HG02840 (cell line): ENCODE measurements around the gene PLCB3.

Source experiments
- ATAC-seq: cut with Tn5 transposase; IDR thresholded peaks from one replicate; pipeline ENCODE4 v1.9.1; 2021; ENCODE audit warnings: mild to moderate bottlenecking, moderate library complexity, moderate number of reproducible peaks; ENCODE audit not compliant: unreplicated experiment, low FRiP score

PLCB3 gene

DNA sequence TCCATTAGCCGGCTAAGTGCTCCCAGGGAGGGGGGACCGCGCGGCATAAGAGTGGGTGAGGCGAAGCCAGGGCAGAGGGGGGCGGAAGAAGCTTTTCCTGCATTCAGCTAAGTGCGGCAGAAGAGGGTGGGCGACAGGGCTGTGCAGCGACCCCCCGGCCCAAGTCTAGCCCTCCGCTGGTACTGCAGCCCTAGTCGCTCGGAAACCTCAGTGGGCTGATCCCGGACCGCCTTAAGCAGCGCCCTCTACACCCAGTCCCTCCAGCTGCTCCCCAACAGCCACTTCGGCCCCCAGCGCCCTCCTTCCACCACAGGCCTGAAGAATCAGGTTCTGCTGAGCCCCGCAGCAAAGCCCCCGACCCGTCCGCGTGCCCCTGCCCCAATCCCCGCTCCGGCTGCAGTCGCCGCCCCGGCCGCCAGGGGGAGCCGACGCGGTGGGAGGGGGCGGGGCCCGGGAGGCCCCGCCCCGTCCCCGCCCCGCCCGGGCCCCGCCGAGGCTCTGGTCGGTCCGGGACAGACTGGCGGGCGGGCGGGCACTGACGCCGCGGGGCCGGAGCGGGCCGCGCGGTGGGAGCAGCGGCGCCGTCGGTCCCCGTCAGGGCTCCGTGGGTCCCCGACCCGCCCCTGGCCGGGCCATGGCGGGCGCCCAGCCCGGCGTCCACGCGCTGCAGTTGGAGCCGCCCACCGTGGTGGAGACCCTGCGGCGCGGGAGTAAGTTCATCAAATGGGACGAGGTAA is at the start of gene PLCB3:
Gene PLCB3 (plus strand): TSS at position 515 of the 737 bp plus-strand sequence. CDS start 120 bp downstream, at position 635.
- ATAC-seq: no peak

DNA sequence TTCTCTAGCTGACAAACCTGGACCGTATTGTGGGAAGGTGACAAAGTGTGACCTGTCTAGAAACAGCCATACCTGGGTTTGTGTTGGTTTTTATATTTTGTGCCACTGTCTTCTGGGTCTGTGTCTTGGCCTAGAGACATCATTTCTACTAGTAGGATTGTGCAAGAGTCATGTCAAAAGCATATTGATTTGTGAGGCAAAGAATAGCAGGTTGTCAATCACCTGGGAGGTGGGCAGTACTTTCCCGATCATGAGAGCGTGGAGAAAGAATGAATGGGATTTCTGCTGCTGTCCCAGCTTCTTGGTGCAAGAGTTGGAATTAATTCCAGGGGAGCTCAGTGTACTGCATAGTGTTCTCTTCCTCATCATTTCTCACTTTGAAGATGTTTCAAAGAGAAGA is 49.8 kb upstream of the PLCB3 start:
- ATAC-seq: no peak

DNA sequence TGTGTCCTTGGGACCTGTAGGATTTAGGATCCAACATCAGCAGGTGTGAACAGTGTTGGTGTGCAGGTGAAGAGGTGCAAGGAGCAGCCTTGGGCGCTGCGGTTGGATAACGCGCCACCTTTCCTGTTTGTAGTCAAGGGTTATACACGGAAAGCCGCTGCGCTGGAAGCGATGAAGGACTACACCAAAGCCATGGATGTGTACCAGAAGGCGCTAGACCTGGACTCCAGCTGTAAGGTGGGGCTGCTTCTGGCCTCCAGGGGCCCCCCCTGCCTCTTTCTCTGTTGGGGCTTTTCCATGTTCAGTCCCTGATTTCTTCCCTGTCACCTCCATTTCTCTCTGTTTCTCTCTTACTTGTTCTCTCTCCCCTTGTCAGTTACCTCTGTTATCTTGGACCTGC is 48.3 kb upstream of the PLCB3 start:
- no peak for ATAC-seq

DNA sequence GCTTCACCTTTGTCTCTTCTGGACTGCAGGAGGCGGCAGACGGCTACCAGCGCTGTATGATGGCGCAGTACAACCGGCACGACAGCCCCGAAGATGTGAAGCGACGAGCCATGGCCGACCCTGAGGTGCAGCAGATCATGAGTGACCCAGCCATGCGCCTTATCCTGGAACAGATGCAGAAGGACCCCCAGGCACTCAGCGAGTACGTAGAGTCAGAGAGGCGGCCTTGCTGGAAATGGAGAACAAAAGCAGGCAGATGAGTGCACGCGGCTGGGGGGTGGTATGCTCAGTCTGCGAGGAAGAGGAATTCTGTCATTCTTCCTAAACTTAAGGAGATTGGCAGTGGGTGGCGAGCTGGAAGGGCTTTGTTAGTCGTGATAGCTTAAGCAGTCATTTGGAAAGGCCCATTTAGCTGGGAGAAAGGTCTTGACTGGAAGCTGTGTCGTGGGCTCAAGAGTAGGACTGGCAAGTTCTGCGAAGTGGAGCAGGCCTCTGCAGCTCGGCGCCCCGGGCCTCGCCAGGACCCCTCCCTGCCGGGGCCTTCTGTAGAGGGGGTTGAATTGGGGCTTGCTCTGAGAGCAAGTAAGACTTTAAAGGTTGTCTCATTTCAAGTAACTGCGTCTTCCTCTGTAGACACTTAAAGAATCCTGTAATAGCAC is 47.8 kb upstream of the PLCB3 start:
- no peak for ATAC-seq

DNA sequence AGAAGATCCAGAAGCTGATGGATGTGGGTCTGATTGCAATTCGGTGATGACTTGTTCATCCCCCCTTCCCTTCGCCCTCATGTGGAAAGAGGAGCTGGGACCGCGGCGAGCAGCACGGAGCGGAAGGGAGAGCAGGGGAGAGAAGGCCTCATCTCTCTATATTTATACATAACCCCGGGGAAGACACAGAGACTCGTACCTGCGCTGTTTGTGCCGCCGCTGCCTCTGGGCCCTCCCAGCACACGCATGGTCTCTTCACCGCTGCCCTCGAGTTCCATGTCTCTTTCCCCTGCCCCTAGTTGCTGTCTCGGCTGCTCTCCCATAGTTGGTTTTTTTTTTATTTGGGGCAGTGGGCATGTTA is 47.3 kb upstream of the PLCB3 start:
- ATAC-seq: no peak

DNA sequence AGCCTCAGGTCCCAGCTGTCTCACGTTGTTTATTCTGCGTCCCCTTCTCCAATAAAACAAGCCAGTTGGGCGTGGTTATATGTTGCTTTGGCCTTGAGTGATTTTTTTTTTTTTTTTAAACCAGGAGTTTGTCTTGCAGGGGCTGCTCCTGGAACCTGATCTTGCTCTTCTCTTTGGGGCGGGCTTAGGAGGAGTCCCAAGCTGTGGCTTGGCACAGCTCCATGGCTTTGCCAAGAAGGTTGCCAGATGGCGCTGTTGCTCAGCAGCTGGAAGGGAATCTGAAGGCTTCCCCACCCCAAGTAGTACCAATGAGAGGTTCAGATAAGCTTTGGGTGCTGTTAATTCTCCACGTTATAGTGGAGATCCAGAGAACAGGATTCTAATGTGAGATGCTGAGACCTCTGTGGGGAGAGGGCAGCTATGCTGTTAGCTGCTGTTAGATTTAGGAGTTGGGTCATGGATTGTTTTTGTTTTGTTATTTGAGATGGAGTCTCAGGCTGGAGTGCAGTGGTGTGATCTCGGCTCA is 46.8 kb upstream of the PLCB3 start:
- ATAC-seq: no peak

DNA sequence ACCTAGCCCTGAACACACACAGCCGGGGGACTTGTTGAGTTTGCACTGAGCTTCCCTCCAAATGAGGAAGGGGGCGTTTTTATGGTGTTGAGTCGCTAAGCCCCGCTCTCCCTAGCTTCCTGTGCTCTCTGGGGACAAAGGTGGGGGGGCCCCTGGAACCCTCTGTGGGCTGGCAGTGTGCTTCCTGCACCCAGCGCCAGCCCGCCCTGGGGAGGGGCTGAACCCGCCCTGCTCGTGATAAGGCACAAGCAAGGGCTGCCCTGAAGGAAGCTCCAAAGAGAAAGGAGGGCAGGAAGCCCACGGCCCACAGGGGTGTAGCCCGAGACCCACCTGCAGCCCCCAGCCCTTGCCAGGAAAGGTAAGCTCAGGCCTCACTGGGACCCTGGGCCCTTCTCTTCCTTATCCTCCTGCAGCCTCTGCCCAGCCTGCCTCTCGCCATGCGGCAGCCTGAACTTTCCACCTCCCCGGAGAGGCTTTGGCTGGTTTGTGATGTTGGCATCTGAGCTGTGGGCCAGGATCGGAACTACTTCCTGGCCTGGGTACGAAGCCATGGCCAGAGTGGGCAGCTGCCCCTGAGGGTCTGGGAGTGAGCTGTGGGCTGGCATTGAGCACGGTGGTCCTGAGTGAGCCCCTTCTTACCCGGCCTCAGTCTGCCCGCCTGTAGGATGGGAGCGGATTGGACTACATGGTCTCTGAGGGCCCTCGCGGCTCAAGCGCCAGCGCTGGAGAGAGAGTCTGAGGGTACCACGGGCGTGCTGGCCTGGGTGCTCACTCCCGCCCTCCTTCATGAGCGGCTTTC is 44.7 kb upstream of the PLCB3 start, which contains the start of gene FERMT3:
Gene FERMT3 (plus strand): TSS at position 265 of the 799 bp plus-strand sequence. CDS start 644 bp downstream, outside the sequence.
- no peak for ATAC-seq

DNA sequence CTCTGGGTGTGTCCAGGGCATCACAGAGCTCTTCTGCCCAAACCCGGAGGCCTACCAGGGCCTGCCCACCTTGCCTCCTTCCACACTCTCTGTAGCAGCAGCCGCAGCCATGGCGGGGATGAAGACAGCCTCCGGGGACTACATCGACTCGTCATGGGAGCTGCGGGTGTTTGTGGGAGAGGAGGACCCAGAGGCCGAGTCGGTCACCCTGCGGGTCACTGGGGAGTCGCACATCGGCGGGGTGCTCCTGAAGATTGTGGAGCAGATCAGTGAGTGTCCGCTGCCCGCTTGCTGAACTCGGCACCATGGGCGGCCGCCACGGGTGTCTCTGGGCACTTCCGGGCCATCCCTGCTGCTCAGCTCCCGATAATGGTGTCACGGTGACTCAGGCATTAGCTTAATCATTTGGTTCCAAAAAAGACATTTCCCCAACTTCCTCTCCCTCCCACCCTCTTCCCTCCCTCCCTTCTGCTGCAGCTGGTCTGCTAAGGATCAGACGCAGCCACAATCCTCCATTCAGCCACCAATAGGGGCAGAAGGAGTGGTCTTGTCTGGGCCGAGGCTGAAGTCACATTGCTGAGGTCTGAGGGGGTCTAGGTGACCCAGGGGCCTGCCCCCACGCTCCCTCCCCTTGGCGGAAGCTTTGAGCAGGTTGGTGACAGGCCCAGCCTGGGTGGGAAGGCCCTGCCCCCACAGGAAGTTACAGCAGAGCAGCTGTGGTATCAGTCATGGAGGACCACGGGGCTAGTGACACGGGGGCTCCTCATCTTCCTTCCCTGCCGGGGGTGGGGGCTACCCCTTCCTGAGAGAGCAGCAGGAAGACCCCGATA is 43.9 kb upstream of the PLCB3 start:
- peak; percentile 49 for ATAC-seq

DNA sequence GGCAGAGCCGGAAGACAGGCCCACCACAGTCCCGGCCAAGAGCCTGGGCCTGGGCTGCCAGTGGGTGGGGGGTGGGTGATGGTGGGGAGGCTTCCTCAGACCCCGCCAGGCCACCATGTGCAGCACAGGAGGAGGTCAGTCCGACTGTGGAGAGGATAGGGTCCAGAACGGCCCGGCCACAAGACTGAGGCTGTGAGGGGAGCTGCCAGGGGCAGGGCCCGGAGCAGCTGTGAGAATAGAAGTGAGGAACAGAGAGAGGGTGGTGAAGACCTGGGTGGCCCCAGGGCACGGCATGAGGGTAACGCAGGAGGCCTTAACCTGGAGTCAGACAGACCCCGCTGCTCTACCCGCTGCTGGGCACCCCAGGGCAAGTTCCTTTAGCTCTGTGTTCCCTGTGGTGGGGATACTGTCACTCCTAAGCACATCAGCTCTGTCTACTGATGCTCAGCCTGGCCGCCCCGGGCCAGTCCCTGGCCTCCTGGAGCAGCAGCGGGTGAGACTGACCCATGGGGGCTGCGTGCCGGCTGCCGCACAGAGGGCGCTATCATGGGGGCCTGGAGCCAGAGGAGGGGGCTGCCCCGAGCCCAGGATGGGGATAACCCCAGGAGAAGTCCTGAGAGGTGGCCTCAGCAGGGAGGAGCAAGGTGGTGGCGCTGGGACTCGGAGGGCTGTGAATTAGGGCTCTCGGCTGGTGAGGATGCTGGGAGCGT is 43.1 kb upstream of the PLCB3 start:
- no peak for ATAC-seq

DNA sequence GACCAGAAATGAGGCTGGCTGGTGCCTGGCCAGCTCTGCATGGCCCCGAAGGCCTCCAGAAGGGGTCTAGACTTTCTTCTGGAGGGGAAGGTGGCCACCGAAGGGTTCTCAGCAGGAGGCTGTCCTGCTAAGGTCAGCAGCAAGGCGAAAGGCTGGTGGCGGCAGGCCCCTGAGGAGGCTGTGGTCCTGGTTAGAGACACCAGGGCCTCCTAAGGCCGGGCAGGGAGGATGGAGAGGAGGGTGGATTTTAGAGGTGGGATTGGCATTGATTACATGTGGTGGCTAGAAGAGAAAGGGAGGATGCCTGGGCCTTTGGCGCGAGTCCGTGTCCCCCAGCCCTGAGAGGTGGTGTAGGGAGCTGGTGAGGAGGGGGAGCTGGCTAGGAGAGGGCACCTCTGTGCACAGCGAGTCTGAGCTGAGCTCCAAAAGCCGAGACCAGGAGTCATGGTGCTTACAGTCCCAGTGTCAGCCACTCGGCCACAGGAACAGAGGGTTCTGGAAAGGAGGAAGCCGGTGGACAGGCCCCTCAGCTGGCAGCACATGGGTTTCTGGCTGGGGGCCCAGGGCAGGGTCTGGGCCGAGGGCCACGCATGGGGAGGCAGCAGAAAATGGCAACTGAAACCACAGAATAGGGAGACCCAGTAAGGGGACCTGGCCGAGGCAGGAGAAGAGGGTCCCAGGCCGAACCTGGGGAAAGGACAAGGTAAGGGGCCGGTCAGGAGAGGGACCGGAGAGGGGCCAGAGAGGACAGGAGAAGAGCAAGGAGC is 42.4 kb upstream of the PLCB3 start:
- no peak for ATAC-seq

DNA sequence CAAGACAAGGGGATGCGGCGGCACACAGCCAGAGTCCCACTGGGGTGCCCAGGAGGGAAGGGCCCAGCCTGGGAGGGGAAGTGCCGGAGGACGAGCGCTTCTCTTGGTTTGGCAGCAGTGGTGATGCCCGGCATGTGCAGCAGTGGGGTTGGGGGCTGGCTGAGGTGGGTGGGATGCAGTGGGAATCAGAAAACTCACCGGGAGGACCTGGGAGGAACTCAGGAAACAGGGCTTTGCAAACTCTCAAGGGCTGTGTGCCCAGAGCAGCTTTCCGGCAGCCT is 41.8 kb upstream of the PLCB3 start:
- no peak for ATAC-seq

DNA sequence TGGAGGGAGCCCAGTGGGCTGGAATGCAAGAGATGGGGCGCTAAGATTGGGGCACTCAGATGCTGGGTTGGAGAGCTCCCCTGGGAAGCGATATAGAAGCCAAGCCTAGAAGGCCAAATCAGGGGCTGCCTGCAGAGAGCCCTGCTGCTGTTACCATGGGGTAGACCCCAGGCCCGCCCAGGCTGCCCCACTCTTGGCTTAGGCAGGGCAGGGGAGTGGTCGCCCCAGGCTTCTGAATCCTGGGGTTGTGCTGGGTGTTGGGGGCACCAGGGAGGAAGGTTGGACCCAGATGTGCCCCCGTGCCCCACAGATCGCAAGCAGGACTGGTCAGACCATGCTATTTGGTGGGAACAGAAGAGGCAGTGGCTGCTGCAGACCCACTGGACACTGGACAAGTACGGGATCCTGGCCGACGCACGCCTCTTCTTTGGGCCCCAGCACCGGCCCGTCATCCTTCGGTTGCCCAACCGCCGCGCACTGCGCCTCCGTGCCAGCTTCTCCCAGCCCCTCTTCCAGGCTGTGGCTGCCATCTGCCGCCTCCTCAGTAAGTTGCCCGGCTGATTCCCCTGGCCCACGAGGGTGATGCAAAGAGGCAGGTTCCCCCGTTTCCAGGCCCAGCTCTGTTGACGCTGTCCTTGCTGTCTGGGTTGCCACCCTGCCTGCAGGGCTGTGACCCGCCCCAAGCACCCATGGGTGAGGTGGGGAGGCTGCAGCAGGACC is 40.9 kb upstream of the PLCB3 start:
- ATAC-seq: no peak

DNA sequence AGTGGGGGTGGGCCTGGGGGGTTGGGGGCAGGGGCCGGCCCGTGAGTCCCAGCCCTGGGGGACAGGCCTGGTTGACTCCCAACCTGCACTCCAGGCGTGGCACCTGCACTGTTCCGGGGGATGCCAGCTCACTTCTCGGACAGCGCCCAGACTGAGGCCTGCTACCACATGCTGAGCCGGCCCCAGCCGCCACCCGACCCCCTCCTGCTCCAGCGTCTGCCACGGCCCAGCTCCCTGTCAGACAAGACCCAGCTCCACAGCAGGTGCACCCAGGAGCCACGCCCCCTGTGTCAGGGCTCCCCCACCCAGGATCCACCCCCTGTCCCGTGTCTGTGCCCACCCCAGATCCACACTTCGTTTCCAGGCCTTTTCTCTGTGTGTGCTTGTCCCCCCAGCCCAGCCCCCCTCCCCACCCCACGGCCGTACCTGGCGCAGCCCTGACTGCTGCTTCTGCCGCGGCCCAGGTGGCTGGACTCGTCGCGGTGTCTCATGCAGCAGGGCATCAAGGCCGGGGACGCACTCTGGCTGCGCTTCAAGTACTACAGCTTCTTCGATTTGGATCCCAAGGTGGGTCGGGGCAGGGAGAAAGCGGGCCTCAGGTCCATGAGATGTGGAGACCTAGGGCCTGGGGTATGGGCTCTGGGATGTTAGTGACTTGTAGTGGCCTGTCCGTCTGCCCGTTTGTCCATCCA is 40.0 kb upstream of the PLCB3 start:
- ATAC-seq: no peak

DNA sequence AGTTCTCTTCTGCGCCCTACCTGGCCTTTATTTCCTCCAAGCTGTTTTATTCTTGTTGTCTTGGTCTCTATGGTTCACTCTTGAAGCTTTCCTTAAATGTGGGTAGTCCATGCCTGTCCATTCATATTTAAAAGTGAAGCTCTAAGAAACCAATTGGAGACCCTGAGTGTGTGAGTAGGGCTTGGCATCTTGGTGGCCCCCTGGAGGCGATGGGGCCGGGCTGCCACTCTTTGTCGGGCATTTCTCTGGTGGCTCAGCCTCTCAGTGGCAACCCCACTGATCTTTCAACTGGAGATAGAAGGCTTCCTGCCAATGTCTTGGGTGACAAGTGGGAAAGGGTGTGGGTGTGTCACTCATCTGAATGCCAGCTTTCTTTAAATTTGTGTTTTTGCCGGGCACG is 34.5 kb upstream of the PLCB3 start:
- no peak for ATAC-seq

DNA sequence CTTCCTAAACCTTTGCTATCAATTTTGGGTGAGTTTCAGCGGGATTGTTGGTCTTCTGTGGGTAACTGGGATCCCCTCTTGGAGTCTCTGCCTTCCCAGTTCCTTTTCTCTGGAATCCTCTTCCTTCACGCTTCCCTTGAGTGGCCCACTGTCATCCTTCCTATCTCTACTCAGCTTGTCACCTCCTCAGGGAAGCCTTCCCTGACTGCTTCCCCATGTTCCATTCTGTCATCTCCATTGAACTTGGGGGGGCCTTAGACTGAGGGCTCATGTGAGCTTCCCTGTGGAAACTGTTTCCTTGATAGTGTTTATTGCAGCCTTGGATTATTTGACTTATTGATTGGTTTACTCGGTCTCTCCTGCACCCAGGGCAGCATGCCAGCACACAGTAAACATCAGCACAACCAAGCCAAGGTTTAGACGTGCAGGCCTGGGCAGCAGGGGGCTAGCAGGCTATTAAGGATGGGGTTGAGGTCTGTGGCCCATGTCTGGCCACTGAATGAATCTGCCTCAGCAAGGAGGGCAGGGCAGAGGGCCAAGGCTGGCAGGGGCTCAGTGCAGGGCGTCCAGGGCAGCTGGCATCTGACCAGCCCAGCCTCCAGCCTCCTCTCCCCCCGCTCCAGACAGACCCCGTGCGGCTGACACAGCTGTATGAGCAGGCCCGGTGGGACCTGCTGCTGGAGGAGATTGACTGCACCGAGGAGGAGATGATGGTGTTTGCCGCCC is 32.5 kb upstream of the PLCB3 start:
- no peak for ATAC-seq

DNA sequence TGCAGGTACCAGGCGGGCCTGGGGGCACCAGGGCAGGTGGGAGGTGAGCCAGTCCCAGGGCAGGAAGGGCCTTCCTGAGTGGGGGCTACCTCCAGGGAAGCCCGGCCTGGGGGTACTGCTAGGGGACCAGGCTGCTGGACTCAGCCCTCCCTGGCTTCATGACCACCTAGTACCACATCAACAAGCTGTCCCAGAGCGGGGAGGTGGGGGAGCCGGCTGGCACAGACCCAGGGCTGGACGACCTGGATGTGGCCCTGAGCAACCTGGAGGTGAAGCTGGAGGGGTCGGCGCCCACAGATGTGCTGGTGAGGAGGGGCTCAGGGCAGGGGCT is 32.0 kb upstream of the PLCB3 start:
- no peak for ATAC-seq

DNA sequence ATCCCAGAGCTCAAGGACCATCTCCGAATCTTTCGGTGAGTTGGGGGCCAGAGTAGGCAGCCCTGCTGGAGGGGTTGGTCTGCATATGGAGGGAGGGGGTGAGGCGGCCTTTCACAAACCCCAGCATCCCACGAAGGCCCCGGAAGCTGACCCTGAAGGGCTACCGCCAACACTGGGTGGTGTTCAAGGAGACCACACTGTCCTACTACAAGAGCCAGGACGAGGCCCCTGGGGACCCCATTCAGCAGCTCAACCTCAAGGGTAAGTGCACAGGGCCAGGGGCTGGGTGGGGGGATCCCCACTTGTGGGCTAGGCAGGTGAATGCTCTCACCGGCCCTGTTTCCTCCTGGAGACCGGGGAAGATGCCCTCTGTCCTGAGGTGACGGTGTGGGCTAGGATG is 31.6 kb upstream of the PLCB3 start:
- no peak for ATAC-seq
